Measurements from ENCODE around the gene GHRL. TPM values are rescaled to one million over a fixed set of nuclear protein-coding genes. Genes with fewer than 3 reads are reported as not detected.

Gene GHRL
- total and polyA plus RNA-seq, 2 of the 4 experiments (the other 2 are of a cell fraction) = 0.27 TPM; not detected in 1

DNA sequence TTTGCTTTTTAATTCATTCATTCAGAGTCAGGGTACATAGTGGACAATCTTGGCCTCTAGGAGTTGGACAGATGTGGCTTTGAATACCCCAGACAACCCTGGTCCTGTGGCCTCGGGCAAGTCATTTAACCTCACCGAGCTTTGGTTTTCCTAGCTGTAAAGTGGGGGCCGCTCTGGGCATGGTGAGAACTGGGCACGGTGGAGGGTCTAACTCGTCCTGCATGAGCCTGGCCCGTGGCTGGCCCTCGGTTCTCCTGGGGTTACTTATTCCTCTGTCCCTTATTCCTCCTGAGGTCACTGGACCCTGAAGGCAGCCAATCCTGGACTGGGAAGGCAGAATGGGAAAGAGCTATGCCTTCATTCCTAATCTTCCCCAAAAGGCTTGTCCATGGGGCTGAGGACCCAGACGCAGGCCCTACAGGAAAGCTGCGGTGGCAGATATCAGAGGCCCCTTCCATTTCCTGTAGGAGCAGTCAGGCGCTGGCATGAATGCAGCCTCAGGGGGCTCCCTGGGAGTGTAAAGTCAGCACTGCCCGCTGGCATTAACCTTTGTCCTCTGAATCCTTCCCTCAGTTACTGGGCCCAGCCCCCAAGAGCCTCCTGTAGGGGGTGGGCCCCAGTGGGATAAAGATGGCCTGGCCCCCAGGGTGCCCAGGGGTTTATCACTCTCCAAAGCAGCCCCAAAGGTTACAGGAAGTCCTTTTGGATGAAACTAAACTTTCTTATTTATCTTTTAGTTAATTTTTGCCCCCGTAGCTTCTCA is 46.0 kb upstream of the GHRL start:
- H4K20me1 ChIP-seq (ENCODE audit: insufficient read depth, low read length) = 0 out of 2 replicates have a peak, but pooled peaks cover 1% of the 10 kb centered on the region
- no TSS peak for BruUV-seq (replicated peaks)
- H3K4ac ChIP-seq (ENCODE audit: low read depth, low read length) = no peak overlapping the region
- H3K56ac ChIP-seq (ENCODE audit: extremely low read depth, insufficient read depth, low read length) = no peak overlapping the region
- no peak overlapping the region for H2AK9ac ChIP-seq (replicated peaks; ENCODE audit: low read depth, low read length, poor library complexity)
- in situ Hi-C loops (cut with MboI; ENCODE audit: low sequenced_read_pairs) (no loop called here), dilution Hi-C loops (cut with HindIII; ENCODE audit: low sequenced_read_pairs, unreplicated experiment) (no loop called here), intact Hi-C loops (cut with micrococcal nuclease) (no loop called here)
- DNase-seq (no peak), ATAC-seq (ENCODE audit: low read depth) (no peak)
- no peak overlapping the region for H2BK120ac ChIP-seq (ENCODE audit: low read depth, low read length)
- no peaks in the 10 kb centered on the region for H3K4me1 ChIP-seq (ENCODE audit: control insufficient read depth, insufficient read depth, low read length)
- H3K18ac ChIP-seq (ENCODE audit: low read depth, low read length) = no peak overlapping the region
- H3K27ac ChIP-seq (ENCODE audit: insufficient read depth, low read length) = no peak overlapping the region
- no peaks in the 10 kb centered on the region for H3K79me1 ChIP-seq (ENCODE audit: low read depth in 1 of 2, low read length in 2 of 2)
- H2BK15ac ChIP-seq (ENCODE audit: low read depth, low read length) = no peak overlapping the region
- H4K91ac ChIP-seq (ENCODE audit: insufficient read depth, low read depth, low read length) = no peak overlapping the region
- peaks cover 31% of the 10 kb centered on the region for H3K27me3 ChIP-seq (ENCODE audit: control insufficient read depth, insufficient read depth, low read length)
- no peak overlapping the region for H4K8ac ChIP-seq (ENCODE audit: low read depth in 2 of 2, low read length in 2 of 2)
- no peak overlapping the region for H2BK5ac ChIP-seq (ENCODE audit: low read depth, low read length, poor library complexity, severe bottlenecking)
- TF ChIP-seq, protein P1, sequence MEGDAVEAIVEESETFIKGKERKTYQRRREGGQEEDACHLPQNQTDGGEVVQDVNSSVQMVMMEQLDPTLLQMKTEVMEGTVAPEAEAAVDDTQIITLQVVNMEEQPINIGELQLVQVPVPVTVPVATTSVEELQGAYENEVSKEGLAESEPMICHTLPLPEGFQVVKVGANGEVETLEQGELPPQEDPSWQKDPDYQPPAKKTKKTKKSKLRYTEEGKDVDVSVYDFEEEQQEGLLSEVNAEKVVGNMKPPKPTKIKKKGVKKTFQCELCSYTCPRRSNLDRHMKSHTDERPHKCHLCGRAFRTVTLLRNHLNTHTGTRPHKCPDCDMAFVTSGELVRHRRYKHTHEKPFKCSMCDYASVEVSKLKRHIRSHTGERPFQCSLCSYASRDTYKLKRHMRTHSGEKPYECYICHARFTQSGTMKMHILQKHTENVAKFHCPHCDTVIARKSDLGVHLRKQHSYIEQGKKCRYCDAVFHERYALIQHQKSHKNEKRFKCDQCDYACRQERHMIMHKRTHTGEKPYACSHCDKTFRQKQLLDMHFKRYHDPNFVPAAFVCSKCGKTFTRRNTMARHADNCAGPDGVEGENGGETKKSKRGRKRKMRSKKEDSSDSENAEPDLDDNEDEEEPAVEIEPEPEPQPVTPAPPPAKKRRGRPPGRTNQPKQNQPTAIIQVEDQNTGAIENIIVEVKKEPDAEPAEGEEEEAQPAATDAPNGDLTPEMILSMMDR (conservative IDR thresholded peaks at IDR 0.05; ENCODE audit: low read depth, low read length) = no peak
- TF ChIP-seq FOS (IDR thresholded peaks at IDR 0.05; ENCODE audit: low read depth, low read length) (no peak), MXI1 (IDR thresholded peaks at IDR 0.05; ENCODE audit: borderline replicate concordance, low read depth, low read length) (no peak), NFE2L2 (IDR thresholded peaks at IDR 0.05; ENCODE audit: low read depth, low read length) (no peak), RAD21 (IDR thresholded peaks at IDR 0.05; ENCODE audit: low read length) (no peak), CEBPB (IDR thresholded peaks at IDR 0.05; ENCODE audit: low read depth, low read length) (no peak), CHD1 (IDR thresholded peaks at IDR 0.05; ENCODE audit: low read depth, low read length) (no peak), POLR2A (IDR thresholded peaks at IDR 0.05; ENCODE audit: low read depth, low read length) (no peak), BHLHE40 (IDR thresholded peaks at IDR 0.05; ENCODE audit: low read depth, low read length) (no peak), RCOR1 (IDR thresholded peaks at IDR 0.05; ENCODE audit: insufficient replicate concordance, low read length) (no peak), RFX5 (IDR thresholded peaks at IDR 0.05; ENCODE audit: low read depth, low read length) (no peak), MAFK (IDR thresholded peaks at IDR 0.05; ENCODE audit: low read depth, low read length) (no peak), MAZ (IDR thresholded peaks at IDR 0.05; ENCODE audit: borderline replicate concordance, low read depth, low read length) (no peak), SMC3 (IDR thresholded peaks at IDR 0.05; ENCODE audit: low read depth, low read length) (no peak)
- TF ChIP-seq, protein P2, sequence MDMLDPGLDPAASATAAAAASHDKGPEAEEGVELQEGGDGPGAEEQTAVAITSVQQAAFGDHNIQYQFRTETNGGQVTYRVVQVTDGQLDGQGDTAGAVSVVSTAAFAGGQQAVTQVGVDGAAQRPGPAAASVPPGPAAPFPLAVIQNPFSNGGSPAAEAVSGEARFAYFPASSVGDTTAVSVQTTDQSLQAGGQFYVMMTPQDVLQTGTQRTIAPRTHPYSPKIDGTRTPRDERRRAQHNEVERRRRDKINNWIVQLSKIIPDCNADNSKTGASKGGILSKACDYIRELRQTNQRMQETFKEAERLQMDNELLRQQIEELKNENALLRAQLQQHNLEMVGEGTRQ (IDR thresholded peaks at IDR 0.05; ENCODE audit: low read depth, low read length) = no peak
- TF ChIP-seq, protein P3, sequence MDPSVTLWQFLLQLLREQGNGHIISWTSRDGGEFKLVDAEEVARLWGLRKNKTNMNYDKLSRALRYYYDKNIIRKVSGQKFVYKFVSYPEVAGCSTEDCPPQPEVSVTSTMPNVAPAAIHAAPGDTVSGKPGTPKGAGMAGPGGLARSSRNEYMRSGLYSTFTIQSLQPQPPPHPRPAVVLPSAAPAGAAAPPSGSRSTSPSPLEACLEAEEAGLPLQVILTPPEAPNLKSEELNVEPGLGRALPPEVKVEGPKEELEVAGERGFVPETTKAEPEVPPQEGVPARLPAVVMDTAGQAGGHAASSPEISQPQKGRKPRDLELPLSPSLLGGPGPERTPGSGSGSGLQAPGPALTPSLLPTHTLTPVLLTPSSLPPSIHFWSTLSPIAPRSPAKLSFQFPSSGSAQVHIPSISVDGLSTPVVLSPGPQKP (IDR thresholded peaks at IDR 0.05; ENCODE audit: borderline replicate concordance, low read depth, low read length) = no peak
- H2BK20ac ChIP-seq (ENCODE audit: low read depth, low read length) = no peak overlapping the region
- ChIA-PET CTCF (no interaction called here), POLR2A (ENCODE audit: unreplicated experiment) (no interaction called here)
- H2AK5ac ChIP-seq (ENCODE audit: low read depth, low read length) = no peak overlapping the region
- no peaks in the 10 kb centered on the region for H3K9me3 ChIP-seq (ENCODE audit: control insufficient read depth, insufficient read depth, low read length)
- 83% methylated on average over 2 of the region's 12 CpGs; no CpG with 5 or more reads in 1 of the 2 experiments for WGBS, 2 experiments (ENCODE audit: extremely low coverage in 2 of 2, insufficient read length in 1 of 2)
- H3K4me2 ChIP-seq (ENCODE audit: low read depth, low read length) = no peak overlapping the region
- no peaks in the 10 kb centered on the region for H3K36me3 ChIP-seq (ENCODE audit: control insufficient read depth, insufficient read depth, low read length)
- H3K4me3 ChIP-seq (ENCODE audit: insufficient read depth, low read depth, low read length) = no peak overlapping the region
- H2AFZ ChIP-seq (replicated peaks; ENCODE audit: low read length, poor library complexity) = no peak overlapping the region
- H3K9ac ChIP-seq (ENCODE audit: low read depth, low read length) = no peak overlapping the region
- H4K5ac ChIP-seq (ENCODE audit: low read depth, low read length) = no peak overlapping the region
- H3K9me1 ChIP-seq (ENCODE audit: insufficient read depth, low read length) = no peaks in the 10 kb centered on the region
- no peak overlapping the region for H3K23ac ChIP-seq (ENCODE audit: low read depth, low read length)
- no peak overlapping the region for H3K14ac ChIP-seq (replicated peaks; ENCODE audit: low read depth, low read length)

Data from IMR-90 (cell line).